Activated naive CD8-positive, alpha-beta T cell treated with anti-CD3 and anti-CD28 coated beads for 36 hours (primary cell): Measurements from ENCODE around the gene GNL2. TPM values are rescaled to one million over a fixed set of nuclear protein-coding genes. Genes with fewer than 3 reads are reported as not detected.

ENCODE experiments used
- DNase-seq: peaks from one replicate; pipeline ENCODE4 v3.0.0; 2021
- H3K27ac Mint-ChIP-seq: one replicate; pipeline ENCODE4 v1.8.0; 2022; ENCODE audit warnings: mild to moderate bottlenecking, moderate library complexity, mixed read lengths
- H3K27me3 Mint-ChIP-seq: one replicate; pipeline ENCODE4 v1.8.0; 2022; ENCODE audit warnings: mild to moderate bottlenecking, mixed read lengths
- H3K36me3 Mint-ChIP-seq: one replicate; pipeline ENCODE4 v1.8.0; 2021; ENCODE audit warnings: mild to moderate bottlenecking, mixed read lengths
- H3K4me1 Mint-ChIP-seq: one replicate; pipeline ENCODE4 v1.8.0; 2021; ENCODE audit warnings: mixed read lengths
- H3K4me3 Mint-ChIP-seq: one replicate; pipeline ENCODE4 v1.8.0; 2022; ENCODE audit warnings: mild to moderate bottlenecking, moderate library complexity, mixed read lengths
- H3K9me3 Mint-ChIP-seq: one replicate; pipeline ENCODE4 v1.8.0; 2022; ENCODE audit warnings: mixed read lengths
- total RNA-seq, 2 experiments: library from RNA; stranded (reverse); gene quantifications; one replicate each; pipeline ENCODE4 v1.2.3, GENCODE V29; 2021

Gene GNL2
- total RNA-seq, 2 experiments from 2014 or later, result 95.8 to 101 TPM

DNA sequence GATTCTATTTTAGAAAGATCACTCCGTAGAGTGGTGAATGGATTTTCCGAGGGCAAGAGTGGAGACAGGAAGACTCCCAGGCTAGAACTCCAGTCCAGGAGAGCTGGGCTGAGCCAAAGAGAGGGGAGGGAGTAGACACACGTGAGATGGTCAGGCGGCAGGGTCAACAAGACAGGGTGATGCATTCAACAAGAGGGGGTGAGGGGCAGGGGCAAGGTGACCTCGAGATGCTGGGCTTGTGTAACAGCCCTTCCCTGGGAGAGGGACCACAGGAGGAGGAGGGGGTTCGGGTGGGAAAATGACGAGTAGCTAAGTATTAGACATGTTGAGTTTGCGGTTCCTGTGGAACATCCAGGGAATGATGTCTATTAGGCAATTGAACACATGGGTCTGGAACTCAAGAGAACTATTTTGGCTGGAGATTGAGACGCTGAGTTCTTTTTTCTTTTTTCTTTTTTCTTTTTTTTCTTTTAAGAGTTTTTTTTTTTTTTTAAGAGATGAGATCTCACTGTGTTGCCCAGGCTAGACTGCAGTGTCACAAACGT lies 25.7 kb upstream of the GNL2 start:
- no peak overlapping the region for H3K4me3 Mint-ChIP-seq
- DNase-seq, result no peak
- H3K9me3 Mint-ChIP-seq, result no peaks in the 10 kb centered on the region
- no peak overlapping the region for H3K27ac Mint-ChIP-seq
- no peaks in the 10 kb centered on the region for H3K4me1 Mint-ChIP-seq
- peaks cover 41% of the 10 kb centered on the region for H3K27me3 Mint-ChIP-seq
- no peaks in the 10 kb centered on the region for H3K36me3 Mint-ChIP-seq

DNA sequence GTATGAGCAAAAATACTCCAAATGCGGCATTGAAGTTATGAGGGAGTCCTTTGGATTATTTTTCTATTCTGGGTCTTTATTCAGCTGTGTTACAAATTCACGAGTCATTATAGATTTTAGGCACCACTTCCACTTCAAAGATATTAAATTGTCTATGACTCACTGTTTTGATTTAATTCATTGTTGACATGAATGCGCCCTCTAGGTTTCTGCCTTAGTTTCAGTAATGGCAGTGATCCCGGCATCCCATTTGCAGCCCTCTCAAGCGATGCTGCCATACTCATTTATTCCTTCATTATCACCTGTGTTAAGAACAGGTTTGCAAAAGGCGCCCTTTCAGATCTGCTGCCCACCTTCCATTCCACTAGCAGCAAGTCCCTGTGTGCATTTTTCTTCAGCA lies 25.0 kb upstream of the GNL2 start:
- Mint-ChIP-seq H3K27ac (no peak overlapping the region), H3K9me3 (no peaks in the 10 kb centered on the region), H3K4me3 (no peak overlapping the region), H3K27me3 (peaks cover 40% of the 10 kb centered on the region), H3K36me3 (no peaks in the 10 kb centered on the region), H3K4me1 (no peaks in the 10 kb centered on the region)
- DNase-seq, result no peak

DNA sequence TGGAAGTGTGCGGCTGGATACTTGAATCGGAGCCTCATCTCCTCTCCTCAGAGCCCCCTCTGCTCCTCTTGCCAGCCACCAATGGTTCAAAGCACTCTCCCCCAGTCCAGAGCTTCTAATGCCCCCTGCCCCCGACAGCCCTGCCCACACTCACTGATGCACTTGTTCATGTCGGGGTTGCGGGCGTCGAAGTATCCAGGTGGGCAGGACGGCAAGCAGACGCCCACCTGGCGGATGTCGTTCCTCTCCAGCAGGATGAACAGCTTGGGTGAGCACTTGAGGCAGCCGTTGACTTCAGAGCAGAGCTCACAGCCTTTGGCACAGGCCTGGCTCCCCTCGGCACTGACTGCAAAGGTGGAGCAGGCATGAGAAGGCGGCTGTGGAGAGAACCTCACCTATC lies 20.6 kb upstream of the GNL2 start:
- Mint-ChIP-seq H3K27ac (no peak overlapping the region), H3K9me3 (no peaks in the 10 kb centered on the region), H3K27me3 (peaks cover 37% of the 10 kb centered on the region), H3K4me1 (no peaks in the 10 kb centered on the region), H3K4me3 (no peak overlapping the region), H3K36me3 (no peaks in the 10 kb centered on the region)
- no peak for DNase-seq

DNA sequence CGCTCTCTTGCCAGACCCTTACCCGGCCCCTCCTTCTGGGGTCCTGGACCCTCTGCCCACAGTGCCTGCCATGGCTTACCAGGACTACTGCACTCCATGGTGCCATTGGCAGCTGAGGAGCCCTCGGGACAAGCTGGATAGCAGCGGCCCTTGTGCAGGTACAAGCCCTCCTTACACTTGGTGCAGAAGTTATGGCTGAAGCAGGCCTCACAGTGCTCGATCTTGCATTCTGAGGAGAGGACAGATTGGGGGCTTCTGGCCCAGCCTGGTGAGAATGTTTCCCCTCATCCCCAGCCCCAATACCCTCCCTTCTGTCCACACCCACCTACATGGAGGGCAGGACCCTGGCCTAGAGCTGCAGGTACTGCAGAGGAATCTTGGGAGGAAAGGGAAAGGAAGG lies 18.4 kb upstream of the GNL2 start:
- Mint-ChIP-seq H3K36me3 (no peaks in the 10 kb centered on the region), H3K9me3 (no peaks in the 10 kb centered on the region), H3K27ac (no peak overlapping the region), H3K27me3 (peaks cover 31% of the 10 kb centered on the region), H3K4me3 (no peak overlapping the region), H3K4me1 (no peaks in the 10 kb centered on the region)
- DNase-seq, result no peak

DNA sequence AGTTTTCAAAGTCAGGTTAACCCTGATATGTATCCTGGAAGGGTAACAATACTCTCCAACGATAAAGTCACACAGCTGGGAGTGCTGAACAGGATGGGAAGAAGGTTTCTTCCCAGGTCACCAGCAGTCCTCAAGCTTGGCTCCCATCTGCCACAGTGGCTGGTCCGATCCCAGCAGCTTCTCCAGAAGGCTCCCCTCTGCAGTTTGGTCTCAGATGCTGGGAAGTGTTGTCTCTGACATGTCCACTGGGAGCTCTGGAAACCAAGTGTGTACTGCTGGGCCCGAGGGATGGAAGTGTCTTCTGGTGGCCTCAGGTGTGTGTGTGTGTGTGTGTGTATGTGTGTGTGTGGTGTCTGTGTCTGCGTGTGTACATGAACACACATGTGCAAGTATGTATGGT lies 16.4 kb upstream of the GNL2 start:
- Mint-ChIP-seq H3K36me3 (no peaks in the 10 kb centered on the region), H3K27ac (no peak overlapping the region), H3K9me3 (no peaks in the 10 kb centered on the region), H3K4me1 (no peaks in the 10 kb centered on the region), H3K27me3 (peaks cover 19% of the 10 kb centered on the region), H3K4me3 (no peak overlapping the region)
- DNase-seq, result no peak

DNA sequence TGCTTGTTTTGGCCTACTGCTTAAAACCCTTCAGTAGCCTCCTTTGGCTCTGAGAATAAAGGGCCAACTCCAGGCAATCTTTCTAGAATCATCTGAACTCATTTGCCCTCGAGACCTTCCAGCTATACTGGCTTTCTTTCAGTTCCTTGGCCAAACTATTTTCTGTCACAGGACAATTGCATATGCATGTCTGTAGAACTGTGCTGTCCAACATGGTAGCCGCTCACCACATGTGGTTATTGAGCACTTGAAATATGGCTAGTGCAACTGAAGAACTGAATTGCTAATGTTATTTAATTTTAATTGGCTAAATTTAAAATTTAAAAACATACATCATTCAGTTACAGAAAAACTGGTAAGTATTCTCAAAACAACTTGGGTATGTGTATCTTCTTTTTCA lies 14.3 kb upstream of the GNL2 start:
- no peaks in the 10 kb centered on the region for H3K9me3 Mint-ChIP-seq
- H3K27ac Mint-ChIP-seq, result no peak overlapping the region
- no peak overlapping the region for H3K4me3 Mint-ChIP-seq
- DNase-seq, result no peak
- H3K4me1 Mint-ChIP-seq, result no peaks in the 10 kb centered on the region
- H3K27me3 Mint-ChIP-seq, result peaks cover 2% of the 10 kb centered on the region
- no peaks in the 10 kb centered on the region for H3K36me3 Mint-ChIP-seq

DNA sequence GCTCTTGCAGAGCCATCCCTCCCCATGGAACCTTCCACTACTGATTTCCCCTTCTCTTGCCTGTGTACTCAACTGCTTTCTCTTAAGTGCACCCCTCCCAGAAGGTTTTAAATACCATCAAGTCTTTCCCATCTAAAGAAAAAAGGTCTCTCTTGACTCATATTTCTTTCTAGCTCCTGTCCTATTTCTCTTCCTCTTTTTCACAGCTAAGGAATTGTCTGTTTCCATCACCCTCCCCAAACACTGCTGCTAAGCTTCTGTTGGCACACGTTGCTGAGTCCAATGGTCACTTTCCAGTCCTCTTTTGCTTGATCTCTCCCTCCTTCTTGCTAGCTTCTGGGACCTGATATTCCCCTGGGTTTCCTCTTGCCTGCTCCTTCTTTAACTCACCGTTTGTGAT lies 13.3 kb upstream of the GNL2 start:
- DNase-seq, result no peak
- peaks cover 6% of the 10 kb centered on the region for H3K27me3 Mint-ChIP-seq
- no peaks in the 10 kb centered on the region for H3K9me3 Mint-ChIP-seq
- no peaks in the 10 kb centered on the region for H3K4me1 Mint-ChIP-seq
- H3K36me3 Mint-ChIP-seq, result no peaks in the 10 kb centered on the region
- H3K27ac Mint-ChIP-seq, result no peak overlapping the region
- no peak overlapping the region for H3K4me3 Mint-ChIP-seq

DNA sequence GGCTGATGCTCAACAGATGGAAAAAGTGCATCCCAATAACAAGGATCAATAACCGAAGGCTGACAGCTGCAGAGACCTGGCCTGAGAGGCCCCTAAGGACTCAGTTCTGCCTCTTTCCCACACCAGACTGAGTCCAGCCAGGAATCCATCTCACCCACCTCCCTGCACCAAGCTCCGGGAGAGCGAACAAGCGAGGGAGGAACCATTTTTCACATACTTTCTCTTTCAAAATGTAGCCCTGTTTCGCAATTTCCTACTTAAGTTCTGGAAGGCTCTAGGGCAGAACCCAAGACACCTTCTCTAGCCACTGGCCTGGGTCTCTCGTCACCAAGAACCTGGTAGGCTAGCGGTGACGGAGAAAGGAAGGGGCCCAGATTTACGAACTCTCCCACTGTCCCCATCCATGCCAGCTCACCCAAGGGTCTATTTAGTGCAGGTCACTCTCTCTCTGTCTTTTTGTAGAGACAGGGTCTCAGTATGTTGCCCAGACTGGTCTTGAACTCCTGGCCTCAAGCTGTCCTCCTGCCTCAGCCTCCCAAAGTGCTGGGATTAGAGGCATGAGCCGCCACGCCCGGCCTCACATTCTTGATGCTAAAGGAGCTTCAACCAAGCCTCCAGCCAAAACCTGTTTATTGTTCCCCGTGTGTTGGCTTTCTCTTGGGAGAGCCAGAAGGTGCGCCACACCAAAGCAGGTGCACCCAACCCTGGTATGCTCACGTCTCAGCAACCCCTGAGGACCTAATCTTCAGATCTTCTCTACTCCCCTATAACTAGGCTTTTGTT lies 10.9 kb upstream of the GNL2 start:
- Mint-ChIP-seq H3K27ac (no peak overlapping the region), H3K9me3 (no peaks in the 10 kb centered on the region), H3K27me3 (peaks cover 11% of the 10 kb centered on the region), H3K4me3 (no peak overlapping the region), H3K36me3 (no peaks in the 10 kb centered on the region), H3K4me1 (peaks cover 5% of the 10 kb centered on the region)
- DNase-seq, result no peak

DNA sequence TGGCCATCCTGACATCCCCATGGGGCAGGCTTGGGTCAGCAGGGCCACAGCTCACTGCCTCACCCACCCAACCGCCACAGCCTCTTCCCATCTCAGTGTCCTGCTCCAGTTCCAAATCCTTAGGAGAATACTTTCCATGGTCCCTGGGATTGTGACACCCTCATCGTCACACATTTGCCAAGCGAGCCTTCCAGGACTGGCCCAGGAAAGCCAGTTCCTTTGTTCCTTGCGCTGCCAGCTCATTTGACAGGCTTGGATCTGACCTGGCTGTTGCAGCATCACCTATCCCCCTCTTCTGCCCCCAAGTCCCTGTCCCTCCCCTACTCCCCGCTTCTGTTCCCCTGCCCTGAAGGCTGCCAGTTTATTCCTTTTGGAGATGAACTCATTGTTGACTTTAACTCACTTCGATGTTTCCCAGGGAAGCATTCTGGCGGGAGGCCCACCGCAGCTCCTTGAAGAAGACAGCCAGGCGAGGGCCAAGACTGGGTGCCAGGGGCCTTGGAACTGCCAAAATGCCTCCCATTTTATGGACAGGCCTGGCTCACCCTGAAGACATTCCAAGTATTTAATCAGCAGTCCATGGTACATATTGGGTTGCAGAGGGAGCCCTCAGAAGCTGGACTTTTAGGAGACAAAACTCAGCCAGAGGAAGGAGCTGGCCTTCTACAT lies 10.2 kb upstream of the GNL2 start:
- DNase-seq, result no peak
- peaks cover 5% of the 10 kb centered on the region for H3K4me1 Mint-ChIP-seq
- no peaks in the 10 kb centered on the region for H3K36me3 Mint-ChIP-seq
- no peaks in the 10 kb centered on the region for H3K9me3 Mint-ChIP-seq
- H3K27ac Mint-ChIP-seq, result no peak overlapping the region
- H3K27me3 Mint-ChIP-seq, result peaks cover 11% of the 10 kb centered on the region
- no peak overlapping the region for H3K4me3 Mint-ChIP-seq

DNA sequence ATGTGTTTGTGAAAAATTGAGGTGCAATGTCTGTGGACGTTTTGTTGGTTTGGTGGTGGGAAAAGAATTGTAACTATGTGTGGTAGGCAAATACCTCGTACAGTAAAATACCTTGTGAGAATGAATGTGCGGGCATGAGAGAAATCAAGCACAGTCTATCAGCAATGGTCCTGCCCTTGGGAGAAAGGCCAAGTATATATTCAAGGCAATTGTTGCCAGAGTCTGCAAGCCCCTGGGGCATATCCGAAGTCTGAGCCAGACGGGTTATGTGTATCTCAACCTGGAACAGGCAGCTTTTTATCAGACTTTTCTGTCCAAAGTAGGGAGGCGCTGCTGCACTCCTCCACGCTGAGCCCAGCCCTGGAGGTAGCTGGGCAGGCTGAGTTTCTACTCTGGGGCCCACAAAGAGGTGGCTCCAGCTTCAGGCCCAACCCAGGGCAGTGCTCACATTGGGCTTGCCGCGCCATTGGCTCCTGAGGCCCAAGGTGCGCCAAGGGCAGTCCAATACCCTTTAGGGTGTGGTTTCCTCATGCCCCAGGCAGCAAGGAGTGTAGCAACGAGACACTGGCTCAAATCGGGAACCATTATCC lies 9.4 kb upstream of the GNL2 start:
- DNase-seq, result no peak
- Mint-ChIP-seq H3K9me3 (no peaks in the 10 kb centered on the region), H3K36me3 (no peaks in the 10 kb centered on the region), H3K27ac (no peak overlapping the region), H3K4me1 (peaks cover 5% of the 10 kb centered on the region), H3K4me3 (no peak overlapping the region), H3K27me3 (peaks cover 11% of the 10 kb centered on the region)

DNA sequence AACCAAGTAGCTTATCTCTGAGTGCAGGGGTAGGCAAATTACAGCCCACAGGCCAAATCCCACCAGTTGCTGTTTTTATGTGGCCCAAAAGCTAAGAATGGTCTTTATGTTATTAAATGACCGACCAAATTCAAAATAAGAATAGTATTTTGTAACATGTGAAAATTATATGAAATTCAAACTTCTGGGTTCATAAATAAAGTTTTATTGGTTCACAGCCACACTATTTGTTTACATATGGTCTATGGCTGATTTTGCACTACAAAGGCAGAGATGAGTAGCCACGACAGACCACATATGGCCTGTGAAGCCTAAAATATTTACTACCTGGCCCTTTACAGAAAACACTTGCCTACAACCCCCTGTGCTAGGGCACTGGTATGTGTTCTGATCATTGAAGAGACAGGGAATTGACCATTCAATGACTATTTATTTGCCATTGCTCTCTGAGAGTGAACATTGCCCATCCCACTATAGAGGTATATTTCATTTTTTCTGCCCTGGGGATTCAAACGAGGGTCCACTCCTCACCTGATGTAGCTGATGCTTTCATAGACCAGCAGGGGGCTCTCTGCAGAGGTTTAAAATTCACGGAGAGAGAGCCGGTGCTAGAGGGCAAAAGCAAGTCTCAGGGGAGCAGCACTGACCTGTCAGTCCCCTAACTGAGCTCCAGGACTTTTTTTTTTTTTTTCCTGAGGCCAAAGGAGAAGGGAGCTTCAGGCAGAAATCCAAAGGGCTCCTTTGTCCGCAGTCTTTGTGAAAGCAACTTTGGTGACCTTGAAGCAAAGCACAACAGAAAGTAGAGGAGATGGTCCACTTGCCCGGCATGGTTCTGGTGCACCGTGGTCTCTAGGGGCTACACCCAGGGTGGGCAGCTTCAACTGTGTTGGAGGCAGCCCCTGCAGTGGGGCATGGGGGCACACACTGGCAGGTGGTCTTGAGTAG lies 7.3 kb upstream of the GNL2 start:
- no peak overlapping the region for H3K27ac Mint-ChIP-seq
- peaks cover 5% of the 10 kb centered on the region for H3K4me1 Mint-ChIP-seq
- peaks cover 11% of the 10 kb centered on the region for H3K27me3 Mint-ChIP-seq
- DNase-seq, result no peak
- no peaks in the 10 kb centered on the region for H3K36me3 Mint-ChIP-seq
- no peak overlapping the region for H3K4me3 Mint-ChIP-seq
- no peaks in the 10 kb centered on the region for H3K9me3 Mint-ChIP-seq

DNA sequence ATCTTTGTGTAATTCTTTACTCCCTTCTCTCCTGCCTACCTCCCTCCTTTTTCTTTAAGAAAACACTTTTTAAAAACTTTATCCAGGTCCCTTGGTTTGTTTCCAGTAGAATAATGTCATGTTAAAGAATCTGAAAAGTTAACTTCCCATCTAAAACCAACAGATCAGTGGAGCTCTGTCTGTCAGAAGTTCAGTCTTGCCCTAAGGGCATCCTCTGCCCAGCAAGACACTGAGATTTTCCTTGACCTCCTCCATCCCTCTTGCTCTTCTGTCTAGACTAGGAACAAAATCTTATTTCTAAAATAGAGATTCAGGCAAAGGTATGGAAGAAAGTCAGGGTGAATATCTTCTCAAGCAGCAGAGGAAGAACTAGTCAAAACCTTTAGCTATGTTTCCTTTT lies 5.7 kb upstream of the GNL2 start:
- no peak overlapping the region for H3K27ac Mint-ChIP-seq

DNA sequence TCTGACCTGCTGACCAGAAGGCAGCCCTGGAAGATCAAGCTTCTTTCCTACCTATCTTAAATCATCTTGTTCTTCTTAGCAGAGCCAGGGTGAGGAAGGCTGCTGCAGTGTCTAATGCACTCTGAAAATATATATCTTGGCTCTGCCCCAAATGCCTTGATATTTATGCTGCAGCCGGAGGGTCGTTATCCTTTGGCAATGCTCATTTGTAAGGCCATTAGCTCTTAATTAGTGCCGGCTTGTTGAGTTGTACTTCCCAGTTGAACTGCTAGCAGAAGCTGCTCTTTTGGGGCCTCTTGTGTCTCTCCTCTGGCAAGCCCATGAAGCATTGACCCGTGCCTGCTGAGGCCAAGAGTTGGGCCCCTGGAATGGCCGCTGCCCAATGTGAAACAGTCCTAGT lies 4.2 kb upstream of the GNL2 start:
- Mint-ChIP-seq H3K9me3 (no peaks in the 10 kb centered on the region), H3K36me3 (peaks cover 7% of the 10 kb centered on the region), H3K27me3 (peaks cover 11% of the 10 kb centered on the region), H3K4me1 (peaks cover 12% of the 10 kb centered on the region), H3K4me3 (no peak overlapping the region), H3K27ac (no peak overlapping the region)
- DNase-seq, result no peak

More for the DNA sequence above, 5.7 kb upstream of the GNL2 start:
- Mint-ChIP-seq H3K9me3 (no peaks in the 10 kb centered on the region), H3K36me3 (no peaks in the 10 kb centered on the region), H3K27me3 (peaks cover 11% of the 10 kb centered on the region), H3K4me1 (peaks cover 7% of the 10 kb centered on the region), H3K4me3 (no peak overlapping the region)
- DNase-seq, result no peak

DNA sequence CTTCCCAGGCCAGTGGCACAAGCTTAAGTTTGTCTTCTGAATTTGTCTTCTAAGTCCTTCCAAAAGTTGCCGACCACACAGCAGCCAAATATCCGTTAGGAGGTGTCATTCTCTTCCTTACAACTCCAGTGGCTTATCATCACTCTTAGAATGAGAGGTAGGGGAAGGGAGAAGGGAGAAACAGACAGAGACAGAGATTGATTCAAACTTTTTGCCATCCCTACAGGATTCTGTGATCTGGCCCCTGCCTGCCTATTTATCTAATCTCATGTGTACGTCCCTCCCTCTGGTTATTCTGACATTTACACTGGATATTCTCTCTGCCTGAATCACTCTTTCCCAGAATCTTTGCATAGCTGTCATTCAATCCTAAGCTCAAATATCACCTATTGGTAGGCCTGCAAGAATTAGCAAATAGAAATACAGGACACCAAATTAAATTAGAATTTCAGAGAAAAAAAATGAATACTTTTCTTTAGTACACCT lies 488 bp upstream of the GNL2 start:
- Mint-ChIP-seq H3K27ac (peak overlapping the region; percentile 99), H3K9me3 (no peaks in the 10 kb centered on the region), H3K4me1 (peaks cover 30% of the 10 kb centered on the region)

More for the DNA sequence above, 488 bp upstream of the GNL2 start:
- H3K36me3 Mint-ChIP-seq, result peaks cover 17% of the 10 kb centered on the region
- no peaks in the 10 kb centered on the region for H3K27me3 Mint-ChIP-seq
- DNase-seq, result no peak
- peak overlapping the region; percentile 97 for H3K4me3 Mint-ChIP-seq
